HEK293T (cell line): ENCODE data around the gene SMC1A.
"Not testable (repeated sequence)": the region's sequence is repeated elsewhere in the genome, so short reads cannot be mapped to it uniquely, and the experiment has no call there.

Experiments
- CTCF ChIA-PET: fragments of 350-600 bp; formaldehyde crosslinking; extraction: SDS; loops from one replicate; lab custom pipeline; 2021; ENCODE audit warnings: antibody characterized with exemption, inconsistent platforms; lab: Yijun Ruan, JAX
- POLR2A ChIA-PET: fragments of 350-600 bp; formaldehyde crosslinking; extraction: SDS; loops from one replicate; lab custom pipeline; 2020; ENCODE audit warnings: antibody characterized with exemption, inconsistent platforms; lab: Yijun Ruan, JAX
- DNase-seq: peaks from one replicate; pipeline ENCODE4 v3.0.0; 2012; ENCODE audit warnings: mixed read lengths; ENCODE audit errors: extremely low spot score
- ARNT ChIP-seq: fragments of 450-650 bp; IDR thresholded peaks from 2 replicates; pipeline ENCODE4 v1.6.1; 2017; ENCODE audit warnings: mild to moderate bottlenecking
- BHLHE40 ChIP-seq: fragments of 450-650 bp; IDR thresholded peaks from 2 replicates; pipeline ENCODE4 v1.6.1; 2016; ENCODE audit warnings: mild to moderate bottlenecking, moderate library complexity, borderline replicate concordance
- CTBP1 ChIP-seq: fragments of 450-650 bp; IDR thresholded peaks from 2 replicates; pipeline ENCODE4 v1.6.1; 2016; ENCODE audit warnings: borderline replicate concordance
- ELF4 ChIP-seq: fragments of 450-650 bp; IDR thresholded peaks from 2 replicates; pipeline ENCODE4 v1.6.1; 2017; ENCODE audit warnings: antibody characterized with exemption
- FOXA1 ChIP-seq: fragments of 450-650 bp; IDR thresholded peaks from 2 replicates; pipeline ENCODE4 v1.6.1; 2016; ENCODE audit warnings: mild to moderate bottlenecking
- FOXK2 ChIP-seq: fragments of 450-650 bp; IDR thresholded peaks from 2 replicates; pipeline ENCODE4 v1.6.1; 2016; ENCODE audit warnings: mild to moderate bottlenecking
- FOXM1 ChIP-seq: fragments of 450-650 bp; IDR thresholded peaks from 2 replicates; pipeline ENCODE4 v1.6.1; 2017; ENCODE audit warnings: mild to moderate bottlenecking, borderline replicate concordance
- HDGF ChIP-seq: fragments of 450-650 bp; IDR thresholded peaks from 2 replicates; pipeline ENCODE4 v1.6.1; 2017; ENCODE audit warnings: antibody characterized with exemption, borderline replicate concordance
- L3MBTL2 ChIP-seq: fragments of 450-650 bp; conservative IDR thresholded peaks from 2 replicates; pipeline ENCODE4 v1.6.1; 2016; ENCODE audit warnings: mild to moderate bottlenecking
- LEF1 ChIP-seq: fragments of 450-650 bp; IDR thresholded peaks from 2 replicates; pipeline ENCODE4 v1.6.1; 2017; ENCODE audit warnings: mild to moderate bottlenecking, borderline replicate concordance
- NFRKB ChIP-seq: fragments of 450-650 bp; IDR thresholded peaks from 2 replicates; pipeline ENCODE4 v1.6.1; 2016; ENCODE audit warnings: mild to moderate bottlenecking, moderate library complexity
- SP1 ChIP-seq: fragments of 450-650 bp; IDR thresholded peaks from 2 replicates; pipeline ENCODE4 v1.6.1; 2017
- SUZ12 ChIP-seq: fragments of 450-650 bp; IDR thresholded peaks from 2 replicates; pipeline ENCODE4 v1.6.1; 2016; ENCODE audit warnings: mild to moderate bottlenecking
- TARDBP ChIP-seq: fragments of 450-650 bp; IDR thresholded peaks from 2 replicates; pipeline ENCODE4 v1.6.1; 2016
- ZNF384 ChIP-seq: fragments of 450-650 bp; IDR thresholded peaks from 2 replicates; pipeline ENCODE4 v1.6.1; 2016
- TF ChIP-seq, protein P1 (sequence below): fragments of 450-650 bp; IDR thresholded peaks from 2 replicates; pipeline ENCODE4 v1.6.1; 2016

The SMC1A gene

DNA sequence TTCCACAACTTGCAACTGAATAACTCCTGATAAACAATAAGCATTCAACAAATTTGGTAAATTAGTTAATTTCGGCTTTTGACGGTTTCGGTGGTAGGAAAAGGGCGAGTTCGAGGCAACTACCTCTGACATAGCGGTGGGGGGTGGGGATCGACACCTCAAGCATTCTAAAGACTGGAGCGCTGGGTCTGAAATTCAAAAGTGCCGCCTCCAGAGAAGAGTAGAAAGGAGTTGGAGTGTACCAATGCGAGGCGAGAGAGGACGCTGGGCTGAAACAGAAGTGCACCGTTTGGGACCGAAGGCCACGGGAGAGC lies 725 bp downstream of the SMC1A start:
- ChIA-PET CTCF (interaction anchor here (0.7 to 1.3 kb wide), 2 partner anchors 60 to 202 kb away, joined by 3 read pairs; no protein-coding TSS in a partner anchor), POLR2A (interaction anchor here (0.5 to 2.7 kb wide), 21 partner anchors 10 to 454 kb away, joined by 3 to 40 read pairs (median 8); partner anchors contain the start of genes HSD17B10, IQSEC2 and KDM5C)
- DNase-seq = no peak
- TF ChIP-seq HDGF (no peak), SP1 (no peak), FOXK2 (no peak), LEF1 (no peak), SUZ12 (no peak)
- TF ChIP-seq, protein P1, sequence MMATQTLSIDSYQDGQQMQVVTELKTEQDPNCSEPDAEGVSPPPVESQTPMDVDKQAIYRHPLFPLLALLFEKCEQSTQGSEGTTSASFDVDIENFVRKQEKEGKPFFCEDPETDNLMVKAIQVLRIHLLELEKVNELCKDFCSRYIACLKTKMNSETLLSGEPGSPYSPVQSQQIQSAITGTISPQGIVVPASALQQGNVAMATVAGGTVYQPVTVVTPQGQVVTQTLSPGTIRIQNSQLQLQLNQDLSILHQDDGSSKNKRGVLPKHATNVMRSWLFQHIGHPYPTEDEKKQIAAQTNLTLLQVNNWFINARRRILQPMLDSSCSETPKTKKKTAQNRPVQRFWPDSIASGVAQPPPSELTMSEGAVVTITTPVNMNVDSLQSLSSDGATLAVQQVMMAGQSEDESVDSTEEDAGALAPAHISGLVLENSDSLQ = no peak

DNA sequence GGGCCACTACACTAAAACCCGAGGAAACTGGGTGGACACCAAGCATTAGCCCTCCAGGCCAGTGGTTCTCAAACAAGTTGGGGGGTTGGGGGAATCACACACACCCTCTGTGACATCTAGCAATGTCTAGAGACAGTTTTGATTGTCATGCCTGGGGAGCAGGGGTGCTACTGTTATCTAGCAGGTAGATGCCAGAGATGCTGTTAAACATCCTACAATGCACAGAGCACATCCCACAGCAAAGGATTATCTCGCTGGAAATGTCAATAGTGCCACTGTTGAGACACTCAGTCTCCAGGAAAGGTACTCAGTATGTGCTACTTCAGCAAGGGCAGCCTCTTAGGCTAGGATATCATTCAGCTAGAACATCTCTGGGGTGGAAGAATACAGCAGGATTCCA lies 1.3 kb downstream of the SMC1A start:
- no peak for TF ChIP-seq FOXA1
- DNase-seq = no peak
- CTCF ChIA-PET = no interaction called here
- POLR2A ChIA-PET = interaction anchor here (0.6 to 2.6 kb wide), 6 partner anchors 9 to 196 kb away, joined by 3 to 36 read pairs (median 8); partner anchors contain the start of gene KDM5C

DNA sequence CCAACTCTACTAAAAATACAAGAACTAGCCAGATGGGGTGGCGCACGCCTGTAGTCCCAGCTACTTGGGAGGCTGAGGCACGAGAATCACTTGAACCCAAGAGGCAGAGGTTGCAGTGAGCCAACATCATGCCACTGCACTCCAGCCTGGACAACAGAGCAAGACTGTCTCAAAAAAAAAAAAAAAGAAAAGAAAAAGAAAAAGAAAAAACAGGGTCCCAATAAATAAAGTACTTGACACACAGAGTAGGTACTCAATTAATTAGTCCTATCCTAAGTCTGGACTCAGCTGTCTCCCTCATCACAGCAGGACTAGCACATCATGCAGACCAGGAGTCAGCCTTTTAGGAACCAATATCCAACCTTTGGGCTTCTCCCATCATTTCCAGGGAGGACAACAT lies 2.1 kb downstream of the SMC1A start:
- DNase-seq, CTCF ChIA-PET: not testable (repeated sequence)
- POLR2A ChIA-PET = interaction anchor here (2.6 kb wide), 1 partner anchor 8 kb away, joined by 36 read pairs; no protein-coding TSS in a partner anchor

DNA sequence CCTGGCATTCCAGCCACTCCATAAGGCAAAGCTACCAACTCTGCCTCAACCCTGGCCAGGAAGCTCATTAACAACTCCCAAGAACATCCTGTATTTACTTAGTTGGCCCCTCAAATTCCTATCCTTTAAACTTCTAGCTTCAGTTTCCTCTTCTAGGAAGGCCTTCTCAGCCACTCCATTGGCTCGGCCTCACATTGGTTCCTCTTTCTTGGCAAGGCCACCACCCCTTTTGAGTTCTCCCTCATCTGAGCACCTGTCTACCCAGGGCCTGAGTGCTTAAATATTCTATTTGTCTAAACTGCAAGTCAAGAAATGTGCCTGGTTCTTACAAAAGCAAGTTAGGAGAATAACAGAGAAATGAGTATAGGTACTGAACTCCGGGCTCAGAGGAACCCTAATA lies 10.0 kb downstream of the SMC1A start:
- no peak for TF ChIP-seq ZNF384
- no peak for TF ChIP-seq SUZ12
- TF ChIP-seq FOXA1 = no peak
- TF ChIP-seq HDGF = no peak
- TF ChIP-seq, protein P1 = no peak
- no peak for TF ChIP-seq ARNT
- no peak for TF ChIP-seq ELF4
- no peak for TF ChIP-seq FOXM1
- no peak for TF ChIP-seq BHLHE40
- TF ChIP-seq LEF1 = no peak
- no peak for TF ChIP-seq CTBP1
- no peak for TF ChIP-seq FOXK2
- no peak for TF ChIP-seq SP1
- TF ChIP-seq L3MBTL2 = no peak
- TF ChIP-seq TARDBP = no peak
- no peak for TF ChIP-seq NFRKB
- POLR2A ChIA-PET = interaction anchor here (1.4 to 4.7 kb wide), 2 partner anchors 9 to 29 kb away, joined by 4 to 36 read pairs; partner anchors contain the start of genes RIBC1 and SMC1A
- CTCF ChIA-PET = interaction anchor here (0.7 kb wide), 1 partner anchor 128 kb away, joined by 3 read pairs; no protein-coding TSS in a partner anchor
- no peak for DNase-seq

DNA sequence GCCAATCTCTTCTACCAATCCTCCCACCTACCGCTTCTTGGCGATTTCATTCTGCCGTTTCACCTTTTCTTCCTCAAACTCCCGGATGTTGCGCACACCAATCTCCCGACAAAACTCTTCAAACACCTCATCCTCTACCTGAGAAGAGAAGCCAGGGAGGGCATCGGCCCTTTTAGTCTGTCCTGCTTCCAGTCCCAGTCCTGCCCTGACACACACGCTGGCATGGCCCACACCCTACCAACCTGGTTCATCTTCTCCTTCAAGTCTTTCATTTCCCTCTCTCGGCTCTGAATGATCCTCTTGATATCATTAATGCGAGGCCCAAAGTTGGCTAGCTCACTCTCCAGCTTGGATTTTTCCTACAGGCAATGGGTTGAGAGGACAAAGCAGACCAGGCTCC lies 18.9 kb downstream of the SMC1A start:
- no peak for TF ChIP-seq TARDBP
- TF ChIP-seq CTBP1 = no peak
- TF ChIP-seq L3MBTL2 = no peak
- no peak for TF ChIP-seq HDGF
- TF ChIP-seq FOXK2 = no peak
- TF ChIP-seq, protein P1 = no peak
- no peak for TF ChIP-seq NFRKB
- TF ChIP-seq ELF4 = no peak
- TF ChIP-seq BHLHE40 = no peak
- no peak for TF ChIP-seq LEF1
- no peak for TF ChIP-seq FOXM1
- TF ChIP-seq ZNF384 = no peak
- no peak for TF ChIP-seq FOXA1
- no peak for TF ChIP-seq SUZ12
- TF ChIP-seq SP1 = no peak
- TF ChIP-seq ARNT = no peak
- ChIA-PET CTCF (no interaction called here), POLR2A (interaction anchor here (1.4 kb wide), 1 partner anchor 19 kb away, joined by 6 read pairs; the partner anchor contains the start of genes RIBC1 and SMC1A)
- no peak for DNase-seq

DNA sequence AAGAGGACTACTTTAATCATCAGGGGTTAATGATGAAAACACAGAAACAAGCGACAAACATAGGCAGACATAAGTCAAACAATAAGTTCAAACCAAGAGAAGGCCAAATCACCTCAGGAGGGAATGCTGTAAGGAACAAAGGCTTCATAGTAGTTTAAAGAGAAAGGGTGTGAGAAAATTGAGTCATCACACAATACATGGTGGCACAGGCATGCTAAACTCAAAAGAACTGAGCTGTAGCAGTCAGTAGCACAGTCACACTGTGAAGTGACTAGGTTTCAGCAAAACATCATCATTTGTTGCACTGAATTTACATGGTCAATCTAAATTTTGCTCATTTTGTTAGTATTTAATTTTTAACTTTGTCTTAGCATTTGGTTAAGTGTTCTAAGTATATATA lies 24.2 kb downstream of the SMC1A start:
- ChIA-PET CTCF (interaction anchor here (0.7 kb wide), 1 partner anchor 80 kb away, joined by 3 read pairs; no protein-coding TSS in a partner anchor), POLR2A (no interaction called here)
- TF ChIP-seq, protein P1 = no peak
- no peak for TF ChIP-seq ARNT
- no peak for TF ChIP-seq ZNF384
- TF ChIP-seq FOXK2 = no peak
- no peak for TF ChIP-seq CTBP1
- TF ChIP-seq FOXM1 = no peak
- TF ChIP-seq TARDBP = no peak
- TF ChIP-seq SUZ12 = no peak
- TF ChIP-seq FOXA1 = no peak
- TF ChIP-seq SP1 = no peak
- no peak for TF ChIP-seq ELF4
- no peak for DNase-seq
